MCF 10A (cell line): ENCODE results near the gene HRH2. TPM values are rescaled to one million over a fixed set of nuclear protein-coding genes. Genes with fewer than 3 reads are reported as not detected.

Experiments
- BruUV-seq: library from RNA; stranded (reverse); fragments of 400-500 nt; replicated peaks from 2 replicates; lab custom pipeline; 2021; lab: Mats Ljungman, UMichigan
- CTCF ChIA-PET: fragments of 300-600 bp; sonication (Branson Sonifier 250); formaldehyde crosslinking; extraction: SDS; loops from one replicate; lab custom pipeline; 2021; ENCODE audit warnings: antibody characterized with exemption, inconsistent platforms; lab: Yijun Ruan, JAX
- POLR2A ChIA-PET: fragments of 300-600, 350-650 bp; sonication (Branson Sonifier 250); formaldehyde crosslinking; extraction: SDS; loops from one replicate; lab custom pipeline; 2020; ENCODE audit warnings: antibody characterized with exemption, inconsistent platforms; lab: Yijun Ruan, JAX
- DNase-seq: peaks from one replicate; pipeline ENCODE4 v3.0.0-alpha.2; 2018; ENCODE audit not compliant: unreplicated experiment
- H3K27ac Mint-ChIP-seq: one replicate; pipeline ENCODE4 v1.8.0; 2022; ENCODE audit warnings: mild to moderate bottlenecking, low read depth, mixed read lengths; ENCODE audit not compliant: unreplicated experiment
- H3K27me3 Mint-ChIP-seq: one replicate; pipeline ENCODE4 v1.8.0; 2022; ENCODE audit warnings: mixed read lengths; ENCODE audit not compliant: insufficient read depth, unreplicated experiment
- H3K36me3 Mint-ChIP-seq: one replicate; pipeline ENCODE4 v1.8.0; 2022; ENCODE audit warnings: mild to moderate bottlenecking, moderate library complexity, mixed read lengths; ENCODE audit not compliant: insufficient read depth, unreplicated experiment
- H3K4me1 Mint-ChIP-seq: one replicate; pipeline ENCODE4 v1.8.0; 2022; ENCODE audit warnings: mixed read lengths; ENCODE audit not compliant: insufficient read depth, unreplicated experiment
- H3K4me3 Mint-ChIP-seq: one replicate; pipeline ENCODE4 v1.8.0; 2022; ENCODE audit warnings: mild to moderate bottlenecking, moderate library complexity, mixed read lengths; ENCODE audit not compliant: unreplicated experiment
- H3K9me3 Mint-ChIP-seq: one replicate; pipeline ENCODE4 v1.8.0; 2022; ENCODE audit warnings: mixed read lengths; ENCODE audit not compliant: unreplicated experiment
- CTCF ChIP-seq: fragments of 200-600 bp; IDR thresholded peaks from one replicate; pipeline ENCODE4 v1.8.0; 2022; ENCODE audit warnings: antibody characterized with exemption, mild to moderate bottlenecking; ENCODE audit not compliant: unreplicated experiment
- intact Hi-C: fragments of 100-400 bp; cut with micrococcal nuclease; formaldehyde crosslinking; loops from 2 replicates; pipeline ENCODE4 v1.14.1; 2022
- total RNA-seq: library from RNA; stranded (reverse); gene quantifications from 2 replicates; pipeline ENCODE4 v1.2.3, GENCODE V29; 2022

The HRH2 gene
- total RNA-seq, 1 experiment from 2014 or later = not detected

GRCh38 chr5:175629261-175629660 is 28.6 kb upstream of the HRH2 start:
- POLR2A ChIA-PET = no interaction called here
- DNase-seq = no peak
- Mint-ChIP-seq H3K4me1 (no peaks in the 10 kb centered on the region), H3K9me3 (no peaks in the 10 kb centered on the region), H3K36me3 (peaks cover 6% of the 10 kb centered on the region), H3K4me3 (no peak overlapping the region), H3K27ac (no peak overlapping the region), H3K27me3 (no peaks in the 10 kb centered on the region)
- no peak for TF ChIP-seq CTCF
- CTCF ChIA-PET = interaction anchor here (0.6 to 1.5 kb wide), 3 partner anchors 63 to 235 kb away, joined by 3 to 4 read pairs (median 3); no protein-coding TSS in a partner anchor
- no TSS peak for BruUV-seq
- intact Hi-C loops = no loop called here

- Mint-ChIP-seq H3K9me3 (no peaks in the 10 kb centered on the region), H3K27me3 (no peaks in the 10 kb centered on the region), H3K4me1 (no peaks in the 10 kb centered on the region), H3K36me3 (peaks cover 6% of the 10 kb centered on the region), H3K4me3 (no peak overlapping the region), H3K27ac (no peak overlapping the region)
- no peak for DNase-seq
- TF ChIP-seq CTCF = no peak
- intact Hi-C loops = no loop called here
- ChIA-PET CTCF (interaction anchor here (1.2 kb wide), 1 partner anchor 64 kb away, joined by 3 read pairs; no protein-coding TSS in a partner anchor), POLR2A (no interaction called here)
- no TSS peak for BruUV-seq
Observed at GRCh38 chr5:175629793-175630192, 28.1 kb upstream of the HRH2 start.

DNA sequence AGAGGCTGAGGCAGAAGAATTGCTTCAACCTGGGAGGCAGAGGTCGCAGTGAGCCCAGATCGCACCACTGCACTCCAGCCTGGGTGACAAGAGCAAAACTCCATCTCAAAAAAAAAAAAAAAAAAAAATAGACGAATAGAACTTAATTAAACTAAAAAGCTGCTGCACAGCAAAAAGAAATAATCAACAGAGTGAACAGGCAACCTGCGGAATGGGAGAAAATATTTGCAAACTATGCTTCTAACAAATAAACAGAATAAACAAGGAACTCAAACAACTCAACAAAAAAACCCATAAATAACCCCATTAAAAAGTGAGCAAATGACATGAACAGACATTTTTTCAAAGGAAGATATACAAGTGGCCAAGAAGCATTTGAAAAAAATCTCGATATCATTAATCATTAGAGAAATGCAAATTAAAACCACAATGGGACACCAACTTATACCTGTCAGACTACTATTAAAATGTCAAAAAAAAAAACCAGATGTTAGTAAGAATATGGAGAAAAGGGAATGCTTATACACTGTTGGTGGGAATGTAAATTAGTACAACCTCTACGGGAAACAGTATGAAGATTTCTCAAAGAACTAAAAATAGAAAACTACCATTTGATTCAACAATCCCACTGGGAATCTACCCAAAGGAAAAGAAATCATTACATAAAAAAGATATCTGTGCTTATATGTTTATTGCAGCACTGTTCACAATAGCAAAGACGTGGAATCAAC is 21.9 kb upstream of the HRH2 start:
- no peak for TF ChIP-seq CTCF
- no peaks in the 10 kb centered on the region for H3K9me3 Mint-ChIP-seq
- BruUV-seq = no TSS peak

GRCh38 chr5:175638305-175638704 is 19.6 kb upstream of the HRH2 start:
- BruUV-seq = no TSS peak
- Mint-ChIP-seq H3K9me3 (no peaks in the 10 kb centered on the region), H3K27me3 (peaks cover 34% of the 10 kb centered on the region), H3K4me3 (no peak overlapping the region), H3K36me3 (no peaks in the 10 kb centered on the region), H3K27ac (no peak overlapping the region), H3K4me1 (no peaks in the 10 kb centered on the region)
- peak; percentile 34 for DNase-seq
- TF ChIP-seq CTCF = no peak
- intact Hi-C loops = no loop called here
- POLR2A ChIA-PET = interaction anchor here (0.6 to 0.7 kb wide), 3 partner anchors 11 to 171 kb away, joined by 3 to 4 read pairs (median 3); no protein-coding TSS in a partner anchor
- CTCF ChIA-PET = interaction anchor here (0.6 to 1.3 kb wide), 5 partner anchors 10 to 174 kb away, joined by 3 to 5 read pairs (median 3); no protein-coding TSS in a partner anchor

More for the DNA sequence above, 21.9 kb upstream of the HRH2 start:
- Mint-ChIP-seq H3K4me3 (no peak overlapping the region), H3K27me3 (peaks cover 34% of the 10 kb centered on the region), H3K36me3 (no peaks in the 10 kb centered on the region), H3K27ac (no peak overlapping the region), H3K4me1 (no peaks in the 10 kb centered on the region)
- CTCF ChIA-PET = no interaction called here
- intact Hi-C loops = no loop called here
- POLR2A ChIA-PET = interaction anchor here (0.7 to 1.0 kb wide), 2 partner anchors 35 to 1307 kb away, joined by 3 read pairs; no protein-coding TSS in a partner anchor
- no peak for DNase-seq
